Fibroblast of peridontal ligament (primary cell): ENCODE results near the gene PTPRA.
"Not testable (repeated sequence)": the region's sequence is repeated elsewhere in the genome, so short reads cannot be mapped to it uniquely, and the experiment has no call there.

Experiments
- DNase-seq: peaks from one replicate; pipeline ENCODE4 v3.0.0-alpha.2; 2010; ENCODE audit errors: extremely low read depth

PTPRA gene

GRCh38 chr20:3074812-3075211 is 201.5 kb downstream of the PTPRA start:
- DNase-seq: no peak

- DNase-seq: not testable (repeated sequence)
Measured at GRCh38 chr20:3075315-3075714, 202.0 kb downstream of the PTPRA start.

GRCh38 chr20:3077618-3078134 is 204.4 kb downstream of the PTPRA start:
- no peak for DNase-seq

DNA sequence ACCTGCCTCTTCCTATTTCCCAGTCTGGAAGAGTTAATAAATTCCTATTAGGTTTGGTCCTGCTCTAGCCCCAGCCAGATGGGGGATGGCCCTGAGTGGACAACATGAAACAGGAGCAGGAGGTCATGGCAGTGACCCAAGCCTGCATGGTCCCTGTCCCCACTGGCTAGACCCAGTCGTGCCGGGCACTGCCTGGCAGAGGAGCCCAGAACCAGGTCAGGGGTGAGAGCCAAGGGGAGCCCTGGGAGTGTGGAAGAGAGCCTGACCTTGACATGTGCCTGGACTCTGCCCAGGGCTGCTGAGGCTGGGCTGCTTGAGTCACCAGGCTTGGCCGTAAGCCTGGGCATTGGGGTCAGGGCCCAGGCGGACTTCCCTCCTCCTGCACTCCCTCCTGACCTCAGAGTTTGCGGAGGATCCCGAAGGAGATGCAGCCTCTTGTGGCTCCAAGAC is 207.7 kb downstream of the PTPRA start:
- peak; percentile 60 for DNase-seq

DNA sequence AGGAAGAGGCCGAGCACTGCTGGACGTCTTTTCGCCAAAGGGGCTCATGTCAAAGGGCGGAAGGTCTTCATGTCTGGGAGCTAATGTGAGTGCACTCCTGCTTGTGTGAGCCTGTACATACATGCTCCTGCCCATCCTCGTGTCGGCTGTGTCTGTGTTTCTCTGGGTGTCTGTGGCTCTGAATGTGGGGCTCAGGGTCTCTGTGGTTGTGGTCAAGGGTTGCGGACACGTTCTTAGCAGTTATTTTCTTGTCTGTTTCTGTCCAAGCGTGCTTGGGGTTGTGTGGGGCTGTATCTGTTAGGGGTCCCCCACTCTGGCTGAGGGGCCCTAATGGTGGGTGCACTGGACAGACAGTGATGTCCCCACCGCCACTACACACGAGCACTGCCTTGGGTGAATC is 208.4 kb downstream of the PTPRA start:
- DNase-seq: no peak

DNA sequence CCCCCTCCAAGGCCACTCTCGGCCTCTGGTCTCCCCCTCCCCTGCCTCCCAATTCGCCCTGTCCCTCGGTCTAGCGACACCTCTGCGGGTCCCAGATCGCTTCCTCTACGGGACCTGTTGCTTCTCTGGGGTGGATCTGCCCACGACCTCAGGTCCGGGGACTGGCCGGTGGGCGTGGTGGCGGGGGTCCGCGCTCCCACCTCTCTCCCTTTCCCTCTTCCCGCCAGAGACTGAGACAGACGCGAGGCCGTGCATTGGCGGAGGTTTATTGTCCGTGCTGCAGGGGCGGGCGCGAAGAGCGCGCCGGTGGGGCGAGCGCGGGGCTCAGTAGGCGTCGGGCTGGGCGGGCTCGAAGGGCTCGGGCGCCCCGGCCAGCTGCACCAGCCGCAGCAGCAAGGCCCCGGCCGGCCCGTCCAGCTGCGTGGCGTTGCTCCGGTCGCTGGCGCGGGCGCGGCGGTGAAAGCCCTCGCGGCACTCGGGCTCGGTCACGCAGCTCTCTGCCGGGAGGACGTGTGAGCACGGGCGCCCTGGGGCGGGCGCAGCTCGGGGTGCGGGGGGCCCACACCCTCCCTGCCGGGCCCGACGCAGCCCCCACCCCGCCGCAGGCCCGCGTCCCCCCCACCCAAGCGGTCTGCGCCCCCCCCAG is 209.1 kb downstream of the PTPRA start:
- no peak for DNase-seq

DNA sequence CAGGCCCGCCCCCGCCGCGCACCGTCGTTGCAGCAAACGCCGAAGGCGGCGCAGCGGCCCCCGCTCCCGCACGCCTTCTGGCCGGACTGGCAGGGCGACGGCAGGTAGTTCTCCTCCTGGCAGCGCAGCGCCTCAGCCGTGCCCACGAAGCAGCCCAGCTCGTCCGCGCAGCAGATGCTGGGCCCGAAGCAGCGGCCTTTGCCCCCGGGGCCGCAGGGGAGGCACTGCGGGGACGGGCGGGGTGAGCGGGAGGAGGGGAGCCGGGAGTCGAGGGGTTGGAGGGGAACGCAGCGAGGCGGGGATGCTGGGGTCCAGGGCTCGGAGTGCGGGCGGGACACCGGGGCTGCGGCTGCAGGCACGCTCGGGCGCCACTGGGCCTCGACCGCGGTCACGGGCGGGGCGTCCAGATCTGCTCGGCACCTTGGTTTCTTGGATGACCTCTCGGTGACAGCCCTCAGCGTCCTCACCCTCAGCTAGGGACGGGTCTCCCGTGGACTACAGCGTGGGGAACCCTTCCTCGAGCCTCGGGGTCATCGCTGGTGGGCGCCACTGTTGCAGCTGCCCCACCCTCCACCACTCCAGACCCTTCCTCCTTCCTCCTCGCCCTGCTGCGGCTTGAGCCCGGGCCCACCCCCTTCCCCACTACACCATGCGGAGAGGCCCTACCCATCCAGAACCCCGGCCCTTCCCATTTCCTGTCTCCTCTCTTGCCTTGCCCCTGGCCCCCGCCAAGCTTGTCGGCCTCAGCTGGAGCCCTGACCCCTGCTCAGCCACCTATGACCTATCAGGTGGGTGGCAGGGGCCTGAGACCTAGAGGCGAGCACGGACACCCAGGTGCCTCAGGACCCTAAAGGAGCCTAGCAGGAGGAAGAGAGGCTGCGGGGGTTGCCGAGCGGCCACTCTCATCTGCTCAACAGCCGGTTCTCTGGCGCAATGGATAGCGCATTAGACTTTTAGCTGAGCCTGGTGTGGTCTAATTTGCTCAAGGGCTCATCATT is 210.0 kb downstream of the PTPRA start:
- no peak for DNase-seq

DNA sequence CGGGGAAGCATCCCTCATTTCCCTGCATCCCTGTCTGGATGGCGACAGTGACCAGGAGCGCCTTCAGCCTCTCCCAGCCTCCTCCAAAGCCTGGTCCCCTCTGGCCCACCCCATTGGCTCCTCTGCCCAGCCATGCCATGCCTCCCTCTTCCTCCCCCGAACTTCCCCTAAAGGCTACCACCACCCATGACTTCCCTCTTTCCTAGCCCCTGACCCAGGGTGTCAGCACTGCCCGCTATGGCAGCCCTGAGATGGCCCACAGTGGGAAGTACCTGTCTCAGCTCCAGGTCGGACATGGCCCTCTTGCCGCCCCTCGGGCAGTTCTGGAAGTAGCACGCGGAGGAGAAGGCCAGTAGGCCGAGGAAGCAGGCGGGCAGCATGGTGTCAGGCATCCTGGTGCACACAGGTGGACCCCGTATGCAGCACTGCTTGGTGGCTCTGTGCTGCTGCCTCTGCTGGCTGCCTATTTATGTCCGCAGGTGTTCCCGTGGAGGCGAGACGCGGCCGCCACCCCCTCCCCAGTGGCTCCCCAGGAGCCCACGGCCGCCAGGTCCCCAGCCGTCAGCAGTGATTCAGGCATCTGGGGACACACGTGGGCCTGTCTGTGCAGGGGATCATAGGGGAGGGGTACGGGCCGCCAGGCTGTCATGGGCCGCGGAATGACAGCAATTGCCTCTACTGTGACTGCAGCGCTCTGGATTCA is 211.2 kb downstream of the PTPRA start, which contains the start of gene AVP:
Gene AVP (minus strand): TSS at position 442 of the 703 bp plus-strand sequence. CDS start 50 bp downstream, at position 392.
- DNase-seq: no peak

GRCh38 chr20:3084986-3085360 is 211.7 kb downstream of the PTPRA start:
- DNase-seq: no peak

DNA sequence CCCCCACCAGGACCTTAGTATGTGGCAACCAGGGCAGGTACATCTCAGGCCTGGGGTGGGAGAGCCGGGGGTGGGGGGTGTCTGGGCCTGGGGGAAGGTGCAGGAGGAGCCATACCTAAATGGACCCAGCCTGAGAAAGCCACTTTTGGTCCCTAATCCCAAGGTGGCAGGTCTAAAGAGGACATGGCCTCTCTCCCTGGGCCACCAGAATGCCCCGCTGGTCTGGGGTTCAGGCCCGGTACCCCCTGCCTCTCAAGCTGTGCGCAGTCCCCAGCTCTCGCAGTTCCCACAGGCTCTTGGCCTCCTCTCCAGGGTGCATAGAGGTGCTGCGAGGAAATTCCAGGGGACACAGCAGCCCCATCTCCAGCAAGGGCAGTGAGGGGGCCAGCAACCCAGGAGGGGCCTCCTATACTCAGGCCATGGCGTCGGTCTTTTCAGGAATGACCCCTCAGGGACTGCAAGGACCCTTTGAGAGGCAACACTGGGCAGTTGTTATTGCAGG is 212.3 kb downstream of the PTPRA start:
- DNase-seq: no peak

- DNase-seq: no peak
Measured at GRCh38 chr20:3088031-3088430, 214.8 kb downstream of the PTPRA start.
